Measurements from ENCODE around the gene TMEM167A. TPM values are rescaled to one million over a fixed set of nuclear protein-coding genes. Genes with fewer than 3 reads are reported as not detected.

Gene TMEM167A
- total and polyA plus RNA-seq, 2 experiments from 2014 or later = 179 to 267 TPM

- TF ChIP-seq ZNF462 (CRISPR knock-in tag; IDR thresholded peaks at IDR 0.05) (no peak), ETS1 (IDR thresholded peaks at IDR 0.05) (no peak), STAT1 (IDR thresholded peaks at IDR 0.05; ENCODE audit: unreplicated experiment) (no peak), CREB1 (CRISPR knock-in tag; IDR thresholded peaks at IDR 0.05; ENCODE audit: low read depth) (no peak), REST (IDR thresholded peaks at IDR 0.05; ENCODE audit: unreplicated experiment) (no peak), ZNF331 (CRISPR knock-in tag; IDR thresholded peaks at IDR 0.05; ENCODE audit: low read depth) (no peak), JUNB (IDR thresholded peaks at IDR 0.05; ENCODE audit: unreplicated experiment) (no peak), CTCF (conservative IDR thresholded peaks at IDR 0.05; ENCODE audit: low read depth in 2 of 2) (no peak), NANOG (IDR thresholded peaks at IDR 0.05; ENCODE audit: borderline replicate concordance) (no peak), EZH2phosphoT487 (IDR thresholded peaks at IDR 0.05; ENCODE audit: unreplicated experiment) (no peak)
These were observed 27.8 kb downstream of the TMEM167A start (continued) for GRCh38 chr5:83049370-83049885.

Data from GM23338 (cell line).